Hepatocyte (in vitro differentiated cells): ENCODE results near the gene CDH6.

Experiments
- EZH2 ChIP-seq: fragments of 200-600 bp; sonication (generic); IDR thresholded peaks from 2 replicates; pipeline ENCODE4 v1.6.1; 2016; ENCODE audit warnings: antibody characterized with exemption, mild to moderate bottlenecking, borderline replicate concordance
- EZH2phosphoT487 ChIP-seq: fragments of 200-600 bp; sonication (generic); IDR thresholded peaks from one replicate; pipeline ENCODE4 v1.6.1; 2018; ENCODE audit warnings: antibody characterized with exemption, mild to moderate bottlenecking, low read depth, moderate library complexity; ENCODE audit not compliant: unreplicated experiment, severe bottlenecking
- TF ChIP-seq, protein P1 (sequence below): fragments of 200-600 bp; sonication (generic); IDR thresholded peaks from 2 replicates; pipeline ENCODE4 v1.5.1; 2016; ENCODE audit warnings: antibody characterized with exemption, mild to moderate bottlenecking; ENCODE audit not compliant: poor library complexity

- TF ChIP-seq, protein P1, sequence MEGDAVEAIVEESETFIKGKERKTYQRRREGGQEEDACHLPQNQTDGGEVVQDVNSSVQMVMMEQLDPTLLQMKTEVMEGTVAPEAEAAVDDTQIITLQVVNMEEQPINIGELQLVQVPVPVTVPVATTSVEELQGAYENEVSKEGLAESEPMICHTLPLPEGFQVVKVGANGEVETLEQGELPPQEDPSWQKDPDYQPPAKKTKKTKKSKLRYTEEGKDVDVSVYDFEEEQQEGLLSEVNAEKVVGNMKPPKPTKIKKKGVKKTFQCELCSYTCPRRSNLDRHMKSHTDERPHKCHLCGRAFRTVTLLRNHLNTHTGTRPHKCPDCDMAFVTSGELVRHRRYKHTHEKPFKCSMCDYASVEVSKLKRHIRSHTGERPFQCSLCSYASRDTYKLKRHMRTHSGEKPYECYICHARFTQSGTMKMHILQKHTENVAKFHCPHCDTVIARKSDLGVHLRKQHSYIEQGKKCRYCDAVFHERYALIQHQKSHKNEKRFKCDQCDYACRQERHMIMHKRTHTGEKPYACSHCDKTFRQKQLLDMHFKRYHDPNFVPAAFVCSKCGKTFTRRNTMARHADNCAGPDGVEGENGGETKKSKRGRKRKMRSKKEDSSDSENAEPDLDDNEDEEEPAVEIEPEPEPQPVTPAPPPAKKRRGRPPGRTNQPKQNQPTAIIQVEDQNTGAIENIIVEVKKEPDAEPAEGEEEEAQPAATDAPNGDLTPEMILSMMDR: no peak
- TF ChIP-seq EZH2phosphoT487: no peak
- no peak for TF ChIP-seq EZH2
These were observed 182.7 kb downstream of the CDH6 start for GRCh38 chr5:31375999-31376720.
